DMS53 treated with DMSO at 0.1 percent for 48 hours (cell line): ENCODE data around the gene GNB5.

Experiments
- DNase-seq: peaks from one replicate; lab custom pipeline; 2025; ENCODE audit not compliant: unreplicated experiment; lab: John Stamatoyannopoulos, UW

GNB5 gene

GRCh38 chr15:52208306-52208946, 17.2 kb upstream of the GNB5 start:
- peak; percentile 18 for DNase-seq

DNA sequence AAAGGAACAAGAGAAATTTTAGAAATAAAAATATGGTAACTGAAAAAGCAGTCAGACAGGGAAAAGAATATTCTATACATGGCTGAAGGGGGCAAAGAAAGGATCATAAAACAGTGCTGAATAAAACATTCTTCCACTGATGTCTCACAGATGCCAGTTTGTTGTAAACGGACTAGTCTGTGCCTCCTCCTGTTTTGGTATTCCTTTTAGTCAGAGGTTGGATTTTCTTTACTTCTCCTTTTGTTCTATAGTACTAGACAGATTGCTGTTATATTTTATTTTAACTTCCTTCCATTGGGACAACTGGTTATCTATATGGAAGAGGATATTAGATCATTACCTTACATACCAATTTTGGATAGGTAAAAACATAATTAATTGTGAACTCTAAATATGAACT, 16.0 kb upstream of the GNB5 start:
- DNase-seq = no peak

GRCh38 chr15:52206446-52206845, 15.3 kb upstream of the GNB5 start:
- DNase-seq = no peak

DNA sequence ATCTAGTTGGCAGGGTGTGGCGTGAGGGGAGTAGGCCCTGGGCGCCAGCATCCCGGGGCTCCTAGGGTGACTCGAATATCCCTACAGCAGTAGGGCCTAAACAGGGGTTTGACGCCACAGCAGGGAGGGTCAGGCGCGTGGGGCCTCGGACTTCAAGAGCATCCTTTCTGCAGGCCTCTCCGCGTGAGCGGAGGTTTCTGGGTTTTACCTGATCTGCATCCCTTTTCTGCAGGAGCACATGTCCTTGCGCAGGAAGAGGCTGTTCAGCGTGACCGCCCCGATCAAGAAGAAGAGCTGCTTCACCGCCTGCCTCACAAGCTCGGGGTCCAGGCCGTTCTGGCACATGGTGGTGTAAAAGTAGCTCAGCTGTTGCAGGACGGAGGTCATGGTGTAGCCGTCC, 13.5 kb upstream of the GNB5 start:
- DNase-seq = no peak

DNA sequence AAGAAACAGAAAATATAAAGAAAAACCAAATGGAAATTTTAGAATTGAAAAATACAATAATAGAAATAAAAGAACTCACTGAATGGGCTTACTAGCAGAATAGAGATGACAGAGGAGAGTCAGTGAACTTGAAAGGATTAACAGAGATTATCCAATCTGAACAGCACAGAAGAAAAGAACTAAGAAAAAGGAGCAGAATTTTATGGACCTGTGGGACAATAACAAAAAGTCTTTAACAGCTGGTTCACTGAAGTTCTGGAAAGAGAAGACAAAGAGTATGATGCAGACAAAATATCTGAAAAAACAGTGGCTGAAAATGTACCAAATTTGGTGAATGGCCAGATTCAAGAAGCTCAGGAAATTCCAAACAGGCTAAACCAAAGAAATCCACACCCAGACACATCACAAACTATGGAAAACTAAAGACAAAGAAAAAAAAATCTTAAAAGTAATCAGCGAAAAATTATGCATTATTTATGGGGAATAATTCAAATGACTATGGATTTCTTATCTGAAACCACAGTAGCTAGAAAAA, 9.7 kb upstream of the GNB5 start:
- no peak for DNase-seq

DNA sequence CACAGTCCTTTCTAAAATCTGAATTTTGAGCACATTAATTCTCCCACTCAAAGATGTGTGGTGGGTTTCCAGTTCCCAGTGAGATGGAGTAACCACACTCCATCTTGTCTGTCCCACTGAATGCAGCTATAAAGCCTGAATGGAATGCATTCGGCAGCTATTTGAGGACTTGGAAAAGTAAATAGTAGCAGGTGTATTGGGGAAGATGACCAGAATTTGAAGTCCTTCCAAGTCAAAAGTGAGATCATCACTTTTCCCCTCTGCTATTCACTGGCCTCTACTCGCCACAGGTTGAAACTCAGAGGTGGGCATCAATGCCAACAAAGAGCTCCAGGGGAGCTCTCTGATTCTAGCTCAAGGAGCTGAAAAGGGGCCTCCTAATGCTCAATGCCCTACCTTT, 8.1 kb upstream of the GNB5 start:
- no peak for DNase-seq

GRCh38 chr15:52196891-52197290, 5.7 kb upstream of the GNB5 start:
- DNase-seq = no peak

DNA sequence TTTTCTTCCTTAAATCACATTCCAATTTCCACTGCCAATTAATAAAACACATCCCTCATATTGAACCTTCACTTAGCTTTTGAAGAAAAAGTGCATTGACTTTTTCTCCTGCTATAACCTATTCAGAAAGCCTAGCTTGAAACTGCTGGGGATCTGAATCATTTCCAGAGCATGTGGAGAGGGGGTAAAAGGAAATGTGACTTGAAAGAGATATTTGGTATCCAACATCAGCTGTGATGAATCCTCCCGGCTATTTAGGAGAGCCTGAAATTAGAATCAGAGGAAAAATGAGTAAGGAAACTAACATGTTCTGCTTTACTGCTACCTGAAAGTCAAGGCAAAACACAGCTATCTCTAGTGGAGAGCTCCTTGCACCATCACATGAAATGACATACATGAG, 2.6 kb upstream of the GNB5 start:
- no peak for DNase-seq

DNA sequence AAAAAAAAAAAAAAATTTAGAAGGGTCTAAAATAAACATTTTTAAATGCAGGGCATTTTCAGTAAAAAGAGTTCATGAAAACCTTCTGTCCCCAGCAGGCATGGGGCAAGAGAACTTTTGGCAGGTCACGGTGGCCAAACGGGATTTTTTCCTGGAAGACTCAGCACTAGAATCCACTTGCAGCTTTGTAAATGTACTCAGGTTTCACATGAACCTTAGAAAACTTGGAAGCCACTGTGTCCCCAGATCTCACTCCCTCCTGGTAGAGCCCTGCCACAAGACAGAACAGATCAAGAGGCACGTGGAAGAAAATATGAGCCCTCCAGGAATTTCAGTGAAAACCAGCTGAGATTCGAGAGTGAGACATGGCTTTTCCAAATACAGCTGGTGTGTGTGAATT, 2.1 kb upstream of the GNB5 start:
- DNase-seq = no peak

- no peak for DNase-seq
These were observed 4.3 kb downstream of the GNB5 start for GRCh38 chr15:52186651-52187486.

DNA sequence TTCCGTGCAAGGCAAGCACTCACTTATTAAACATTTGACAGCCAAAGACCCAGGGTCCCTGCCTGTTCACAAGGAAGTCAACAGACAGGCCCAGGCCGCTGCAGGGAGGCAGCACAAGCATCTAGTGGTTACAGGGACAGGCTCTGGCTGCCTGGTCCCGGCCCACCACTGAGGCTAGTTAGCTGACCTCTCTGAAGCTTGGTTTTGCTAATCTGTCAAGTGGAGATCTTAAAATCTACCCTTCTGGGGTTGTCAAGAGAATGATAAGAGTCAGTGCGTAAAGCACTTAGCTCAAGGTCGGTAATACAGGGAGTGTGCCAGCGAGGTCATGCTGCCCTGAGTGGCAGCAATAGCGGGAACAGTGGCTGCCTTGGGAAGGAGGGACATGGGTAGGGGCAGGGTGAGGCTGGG, 6.0 kb downstream of the GNB5 start:
- no peak for DNase-seq

DNA sequence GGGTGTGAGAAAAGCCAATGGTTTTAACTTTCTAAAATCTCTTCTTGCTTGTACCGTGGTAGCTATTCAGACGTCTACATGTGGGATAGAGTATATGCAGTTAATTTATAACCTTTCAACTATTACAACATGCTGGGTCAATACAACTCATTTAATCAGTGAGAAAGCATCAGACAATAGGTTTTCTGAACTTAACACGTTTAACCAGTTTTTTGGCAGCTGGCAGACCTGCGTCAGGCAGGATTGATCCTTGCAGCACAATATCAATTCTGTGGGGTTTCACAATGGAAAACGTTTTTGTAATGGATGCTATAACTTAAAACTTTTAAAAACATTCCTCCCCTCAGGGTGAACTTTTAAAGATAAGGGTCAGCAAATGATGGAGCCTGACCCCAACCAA, 6.5 kb downstream of the GNB5 start:
- DNase-seq = no peak

DNA sequence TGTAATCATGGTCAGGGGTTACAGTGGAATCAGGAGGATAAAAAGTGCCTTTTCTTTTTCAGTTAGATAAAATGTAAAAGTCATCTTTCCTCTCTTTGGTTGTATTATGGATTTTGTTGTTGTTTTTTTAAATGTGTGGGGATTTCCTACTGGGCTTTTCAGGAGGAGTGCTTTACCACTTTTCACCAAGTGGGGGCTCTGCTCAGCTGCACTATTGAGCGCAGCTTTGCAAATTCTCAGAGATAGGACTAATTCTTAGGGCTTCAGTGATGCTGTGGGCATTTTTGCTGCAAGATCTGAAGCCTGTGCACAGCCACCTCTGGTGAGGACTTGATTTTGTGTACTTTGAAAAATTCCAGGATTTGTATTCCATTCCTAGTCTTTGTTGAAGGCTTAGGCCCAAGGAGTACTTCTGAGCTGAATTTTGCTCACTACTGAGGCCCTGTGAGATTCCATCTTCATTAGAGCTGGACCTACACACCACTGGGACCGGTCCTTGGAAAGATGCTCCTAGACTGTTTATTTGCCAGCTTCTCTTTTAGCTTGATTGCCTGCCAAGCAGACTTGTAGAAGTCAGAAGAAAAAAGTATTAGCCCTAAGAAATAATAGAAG, 7.5 kb downstream of the GNB5 start:
- DNase-seq = peak; percentile 7

DNA sequence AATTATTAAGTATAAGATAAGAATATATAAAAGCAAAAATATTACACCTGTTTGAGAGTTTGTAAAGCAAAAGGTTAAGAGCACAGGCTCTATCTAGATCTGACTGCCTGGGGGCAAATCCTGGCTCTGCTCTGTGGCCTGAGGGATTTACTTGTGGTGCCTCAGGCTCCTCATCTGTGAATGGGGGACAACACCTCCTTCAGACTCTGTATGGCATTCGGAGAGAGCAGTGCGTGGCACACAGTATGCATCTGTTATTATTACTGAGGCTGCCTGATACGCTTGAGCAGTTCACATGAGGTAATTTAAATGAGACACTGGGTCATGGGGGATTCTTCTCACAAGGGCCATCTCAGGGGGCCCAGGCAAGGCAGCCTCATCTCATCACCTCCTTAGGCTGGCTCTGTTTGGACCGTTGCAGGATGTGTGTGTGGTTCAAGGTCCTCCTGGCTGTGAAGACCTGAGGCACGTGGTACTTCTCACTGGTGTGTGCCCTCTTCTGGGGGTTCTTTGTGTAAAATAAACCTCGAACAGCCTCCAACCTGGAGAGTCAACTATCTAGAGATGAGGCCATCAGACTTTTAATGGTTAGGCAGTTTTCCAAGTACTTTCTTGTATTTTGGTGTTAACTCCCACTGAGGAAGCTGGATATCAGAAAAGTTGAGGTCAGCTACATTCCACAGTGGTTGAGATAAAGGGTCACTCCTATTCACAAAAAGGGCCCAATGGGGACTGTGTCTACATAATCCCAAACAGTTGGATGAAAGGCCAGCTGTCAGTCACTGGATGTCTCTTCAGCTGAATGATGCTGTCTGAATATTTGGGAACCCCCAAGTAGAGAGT, 9.0 kb downstream of the GNB5 start:
- DNase-seq = no peak

- DNase-seq = no peak
These were observed 10.2 kb downstream of the GNB5 start for GRCh38 chr15:52180851-52181450.

DNA sequence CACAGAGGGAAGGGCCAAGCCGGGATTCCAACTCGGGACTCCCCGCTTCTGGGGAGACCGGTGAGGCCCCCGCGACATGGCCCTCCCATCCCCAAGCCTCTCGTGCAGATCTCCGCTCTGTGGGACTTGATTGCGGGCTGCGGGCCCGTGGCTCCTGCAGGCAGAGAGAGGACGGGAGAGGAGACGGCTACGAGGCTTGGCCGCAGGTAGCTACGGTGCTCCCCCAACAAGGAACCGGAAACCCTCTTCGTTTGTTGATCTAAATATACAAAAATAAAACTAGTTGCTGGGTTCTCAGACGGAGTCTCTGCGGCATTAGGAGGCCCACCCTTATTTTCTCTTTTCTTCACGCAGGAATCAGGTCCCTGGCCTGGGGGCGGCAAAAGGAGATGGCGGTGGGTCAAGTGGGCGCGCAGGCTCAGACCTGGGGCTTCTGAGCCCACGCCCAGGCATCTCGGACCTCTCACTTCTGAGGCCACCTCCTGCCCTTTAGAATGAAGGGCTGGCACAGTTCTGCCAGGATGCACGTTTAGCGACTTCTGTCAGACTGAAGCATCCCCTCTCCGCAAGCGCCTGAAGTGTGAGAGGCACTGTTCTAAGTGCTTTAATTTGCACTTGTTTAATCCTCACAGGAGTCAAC, 10.9 kb downstream of the GNB5 start:
- no peak for DNase-seq

DNA sequence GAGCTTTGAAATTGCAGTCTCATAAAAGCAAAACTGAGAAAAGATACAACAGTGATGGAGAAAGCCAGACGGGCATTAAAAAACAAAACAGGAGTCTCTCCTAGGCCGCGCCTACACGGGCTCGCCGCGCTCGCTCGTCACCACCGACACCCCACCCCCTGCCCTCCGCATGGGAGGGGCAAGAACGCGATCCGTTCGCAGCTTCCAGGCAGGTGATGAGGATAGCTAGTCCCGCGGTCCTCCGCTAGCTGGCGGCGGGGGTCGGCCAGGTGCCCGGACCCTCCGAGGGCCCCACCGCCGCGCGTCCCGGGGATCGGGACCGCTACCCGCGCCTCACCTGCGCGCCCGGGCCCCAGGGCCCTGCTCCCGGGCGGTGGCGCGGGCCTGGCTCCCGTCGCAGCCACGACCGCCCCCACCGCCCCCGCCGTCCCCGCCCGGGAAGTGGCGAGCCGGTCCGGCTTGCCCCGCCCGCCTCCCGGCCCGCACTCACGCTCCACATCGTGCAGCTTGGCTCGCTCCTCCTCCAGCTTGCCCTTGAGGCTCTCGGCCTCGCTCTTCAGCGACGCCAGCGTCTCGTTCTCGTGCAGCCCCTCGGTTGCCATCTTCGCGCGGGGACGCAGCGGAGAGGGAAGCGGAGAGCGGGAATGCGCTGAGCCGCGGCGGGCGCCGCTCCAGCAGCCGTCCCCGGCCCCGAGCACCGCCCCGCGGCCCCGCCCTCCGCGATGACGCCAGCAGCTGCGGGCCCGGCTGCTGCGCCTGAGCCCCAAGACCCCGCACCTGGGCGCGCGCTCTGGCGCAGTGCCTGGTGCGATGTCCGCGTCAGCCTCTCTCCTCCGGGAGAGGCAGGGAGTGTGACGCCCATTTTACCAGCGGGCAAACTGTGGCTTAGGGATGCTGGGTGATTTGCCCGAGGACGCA, 11.7 kb downstream of the GNB5 start:
- peak; percentile 62 for DNase-seq

DNA sequence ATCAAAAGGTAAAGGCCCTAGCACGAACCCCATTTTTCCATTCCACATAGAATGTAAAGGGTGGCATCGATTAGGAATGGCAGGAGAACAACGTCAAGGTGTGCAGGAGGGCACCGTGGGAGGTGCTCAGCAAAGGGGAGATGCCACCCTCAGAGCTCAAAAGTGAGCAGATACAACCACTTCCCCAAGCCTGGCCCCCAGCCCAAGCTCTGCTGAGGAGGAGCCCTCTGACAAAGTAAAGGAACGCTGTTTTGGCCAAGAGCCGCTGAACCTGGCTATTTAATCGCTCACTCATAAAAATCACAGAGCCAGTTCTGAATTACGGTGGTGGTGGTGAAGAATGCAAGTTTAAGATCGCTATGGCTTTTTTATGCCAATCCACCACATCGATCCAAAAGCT, 12.4 kb downstream of the GNB5 start:
- DNase-seq = no peak

DNA sequence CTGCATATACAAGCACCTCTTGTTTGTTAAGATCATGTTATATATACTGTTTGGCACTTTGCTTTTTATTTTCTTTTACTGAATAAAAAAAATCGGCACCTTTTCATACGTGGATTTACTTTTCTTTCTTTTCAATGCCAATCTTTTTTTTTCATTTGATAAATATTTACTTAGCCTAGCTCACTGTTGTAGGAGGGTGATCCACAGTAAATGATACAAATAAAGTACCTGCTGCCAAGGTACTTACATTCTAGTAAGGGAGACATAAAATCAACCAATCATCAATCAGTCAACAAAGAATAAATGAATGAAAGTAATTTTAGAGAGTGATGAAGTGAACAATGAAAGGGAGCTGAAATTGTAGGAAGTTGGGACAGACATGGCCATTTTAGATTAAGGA, 18.3 kb downstream of the GNB5 start:
- DNase-seq = no peak
